NCI-H2107 (cell line): ENCODE data around the gene ARAP2.

Experiments
- DNase-seq: peaks from one replicate; lab custom pipeline; 2025; lab: John Stamatoyannopoulos, UW

Gene ARAP2

DNA sequence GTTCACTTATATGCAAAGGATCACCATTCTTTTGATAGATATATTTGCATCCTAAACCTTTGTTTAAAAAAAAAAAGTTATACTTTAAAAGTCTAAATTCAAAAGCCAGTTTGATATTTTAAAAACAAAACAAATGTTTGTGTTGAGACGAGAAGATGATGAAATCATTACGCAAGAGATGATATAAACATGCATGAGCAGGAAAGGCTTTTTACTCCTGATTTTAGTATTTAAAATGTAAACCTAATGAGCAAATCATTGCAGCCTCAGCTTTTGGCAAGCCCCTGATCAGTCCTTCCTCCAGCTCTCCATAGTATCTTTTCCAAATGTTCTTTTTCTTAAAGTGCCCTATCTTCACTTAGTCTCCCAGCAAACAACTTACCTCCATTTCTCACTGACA lies 115.6 kb downstream of the ARAP2 start:
- no peak for DNase-seq

DNA sequence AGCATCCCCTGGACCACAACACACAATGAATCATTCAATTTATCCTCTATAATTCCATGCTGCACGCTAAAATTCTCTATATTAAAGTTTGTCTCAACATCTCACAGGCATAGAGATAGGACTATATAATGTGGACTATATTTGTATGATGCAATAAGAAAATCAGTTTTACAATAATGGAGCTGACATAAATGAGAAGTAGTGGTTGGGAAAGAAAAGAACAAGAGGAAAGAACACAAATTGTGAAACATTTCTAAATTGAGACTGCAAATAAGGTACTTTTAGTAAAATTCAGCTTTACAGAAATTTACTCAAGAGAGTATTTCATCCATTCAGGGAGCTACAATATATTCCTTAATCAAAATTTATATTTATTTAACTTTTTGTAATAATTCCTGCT lies 120.4 kb downstream of the ARAP2 start:
- DNase-seq: no peak

DNA sequence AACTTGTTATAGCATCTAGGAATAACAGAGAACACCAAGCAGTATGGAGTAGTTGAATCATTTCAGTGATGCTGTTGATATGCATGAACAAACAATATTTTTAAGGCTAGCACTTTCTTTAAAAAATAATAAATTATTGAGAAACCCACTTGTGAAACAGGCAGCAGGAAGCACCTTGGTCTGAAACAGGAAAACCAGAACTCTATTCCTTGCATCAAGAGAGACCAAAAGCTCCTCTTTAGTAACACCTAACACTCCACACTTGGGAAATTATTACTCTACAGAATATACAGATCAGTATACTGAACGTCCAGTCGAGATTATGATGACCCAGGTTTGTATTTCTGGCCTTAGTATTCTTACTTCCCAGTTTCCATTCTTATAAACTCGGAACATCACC lies 129.0 kb downstream of the ARAP2 start:
- DNase-seq: no peak

DNA sequence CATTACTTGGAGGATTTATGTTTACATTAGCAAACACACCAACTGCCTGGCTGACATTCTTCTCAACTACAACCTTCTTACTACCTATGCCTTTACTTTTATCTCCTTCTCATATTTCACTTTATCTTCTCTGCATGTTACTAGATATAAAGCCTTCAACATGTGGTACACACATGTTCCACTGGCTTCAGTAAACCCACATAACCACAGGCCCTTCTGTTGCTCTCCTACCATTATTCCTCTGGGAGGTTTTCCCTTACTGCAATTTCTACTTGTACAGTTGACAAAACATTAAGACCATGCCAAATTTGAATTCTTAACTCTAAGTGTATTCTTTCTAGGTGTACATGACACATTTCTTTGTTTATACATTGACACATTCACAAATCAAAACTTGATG lies 133.1 kb downstream of the ARAP2 start:
- no peak for DNase-seq

DNA sequence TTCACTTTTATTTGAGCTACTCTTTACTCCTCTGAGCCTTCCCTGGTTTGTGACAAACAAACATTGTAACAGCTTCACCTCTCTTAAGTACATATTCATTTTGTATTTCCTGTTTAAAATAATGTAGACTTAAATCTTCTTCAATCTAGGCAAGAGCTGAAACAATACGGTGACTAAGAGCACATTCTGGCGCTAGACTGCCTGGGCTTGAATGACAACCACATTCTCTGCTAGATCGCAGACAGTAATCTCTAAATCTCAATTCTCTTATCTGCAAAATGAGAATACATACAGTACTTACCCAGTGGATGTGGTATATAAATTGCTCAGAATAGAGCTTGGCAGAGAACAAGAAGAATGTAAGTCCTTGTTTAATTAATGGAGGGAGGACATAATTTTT lies 144.8 kb downstream of the ARAP2 start:
- DNase-seq: no peak

DNA sequence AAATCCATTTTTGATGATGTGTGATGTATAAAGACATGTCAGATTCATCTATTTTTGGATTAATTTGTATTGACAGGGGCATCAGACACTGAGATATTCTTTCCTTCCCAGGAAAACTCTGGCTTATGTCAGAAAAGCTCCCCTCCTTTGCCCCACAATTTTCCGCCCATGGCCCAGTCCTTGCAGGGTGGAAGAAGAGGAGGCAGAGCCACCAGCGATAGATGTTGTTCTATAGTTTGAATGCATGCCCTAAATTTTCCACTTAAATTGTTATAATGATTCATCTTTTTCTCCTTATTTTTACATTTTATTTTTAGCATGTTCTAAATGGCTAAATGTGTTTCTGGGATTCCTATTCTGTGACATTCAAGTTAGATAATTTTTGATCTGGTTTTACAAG lies 149.3 kb downstream of the ARAP2 start:
- DNase-seq: no peak

DNA sequence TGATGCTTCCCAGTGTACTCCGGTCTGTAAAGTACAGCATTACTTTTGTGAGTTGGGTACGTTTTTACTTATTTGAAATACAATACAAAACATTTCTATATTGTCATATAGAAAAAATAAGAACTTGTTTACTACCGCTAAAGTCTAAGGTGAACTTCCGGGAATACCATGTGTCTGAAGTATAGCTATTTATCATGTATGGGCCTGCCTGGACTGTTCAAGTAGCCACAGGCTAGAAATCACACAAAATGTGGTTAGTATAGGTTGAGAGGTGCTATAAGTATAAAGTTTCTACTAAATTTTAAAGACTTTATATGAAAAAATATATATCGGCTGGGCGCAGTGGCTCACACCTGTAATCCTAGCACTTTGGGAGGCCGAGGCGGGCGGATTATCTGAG lies 152.3 kb downstream of the ARAP2 start:
- no peak for DNase-seq

DNA sequence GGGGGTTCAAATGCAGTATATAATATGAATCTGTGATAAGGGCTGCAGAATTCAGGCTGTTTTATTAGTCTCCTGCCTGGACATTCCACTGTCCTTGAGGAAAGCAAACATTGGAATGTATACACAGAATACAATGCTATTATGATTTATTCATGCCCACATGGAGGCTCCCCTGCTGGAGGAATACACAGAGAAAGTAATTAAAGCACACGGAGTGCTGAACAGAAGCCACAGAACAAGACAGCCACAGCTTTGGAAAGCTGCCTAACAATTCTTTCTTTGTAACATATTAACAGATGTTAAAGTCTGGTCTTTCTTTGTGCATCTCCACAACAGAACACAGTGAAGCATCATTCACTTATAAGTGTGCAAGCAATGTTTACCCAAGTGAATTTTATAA lies 155.8 kb downstream of the ARAP2 start:
- no peak for DNase-seq

DNA sequence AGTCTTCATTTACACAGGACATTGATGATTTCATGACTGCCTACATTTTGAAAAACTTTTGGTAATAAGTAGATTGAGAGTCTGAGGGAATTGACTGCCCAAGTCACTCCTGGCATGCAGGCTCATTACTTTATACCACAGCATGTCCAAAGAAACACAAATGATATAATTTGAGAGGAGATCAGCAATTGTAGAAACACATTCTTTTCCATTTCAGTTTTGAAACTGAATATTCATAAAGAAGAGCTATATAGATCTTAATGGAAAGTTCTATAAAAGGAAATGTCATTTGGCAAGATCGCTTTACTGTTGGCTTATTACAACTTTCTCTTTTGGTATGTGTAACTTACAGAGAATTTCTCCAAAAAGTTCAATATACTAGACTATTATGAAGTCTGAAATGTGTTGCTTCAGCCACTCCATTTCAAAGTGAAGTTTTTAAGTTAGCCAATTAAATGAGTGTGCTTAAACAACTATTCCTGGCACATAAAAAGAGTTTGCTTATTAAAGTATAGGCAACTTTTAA lies 158.0 kb downstream of the ARAP2 start:
- DNase-seq: no peak

DNA sequence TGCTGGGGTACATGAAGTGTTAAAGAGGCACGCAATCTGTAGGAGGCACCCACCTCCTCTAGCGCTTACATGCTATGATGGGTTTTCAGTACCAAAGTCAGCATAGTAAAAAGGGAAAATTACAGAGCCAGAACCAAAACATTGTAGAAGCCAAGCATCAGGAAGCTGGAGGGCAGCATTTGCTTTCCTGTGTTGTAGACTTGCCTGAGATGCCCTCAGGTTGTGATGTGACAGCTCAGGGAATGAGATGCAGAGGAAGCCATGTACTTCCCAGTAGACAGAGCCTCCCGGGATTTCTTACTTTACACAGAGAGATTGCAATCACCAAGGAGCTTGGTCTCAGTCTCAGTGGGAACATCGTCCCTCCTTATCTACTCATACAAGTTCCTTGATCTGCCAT lies 161.5 kb downstream of the ARAP2 start:
- DNase-seq: no peak

DNA sequence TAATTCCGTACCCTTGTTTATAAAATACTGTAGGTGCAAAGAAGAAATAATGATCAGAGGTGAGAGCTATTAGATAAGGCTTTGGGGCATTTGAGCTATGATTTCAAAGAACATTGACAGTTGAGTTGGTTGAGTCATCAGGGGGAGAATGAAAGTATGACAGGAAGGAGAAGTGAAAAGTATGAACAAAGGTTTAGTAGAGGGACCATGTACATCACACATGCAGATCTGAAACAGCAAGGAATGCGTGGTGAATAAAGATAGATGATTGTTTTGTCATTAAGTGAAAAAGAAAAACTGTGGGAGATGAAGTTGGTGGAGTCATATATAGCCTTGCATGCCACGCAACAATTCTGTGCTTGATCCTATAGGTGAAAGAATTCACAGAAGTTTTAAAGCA lies 163.1 kb downstream of the ARAP2 start:
- no peak for DNase-seq

DNA sequence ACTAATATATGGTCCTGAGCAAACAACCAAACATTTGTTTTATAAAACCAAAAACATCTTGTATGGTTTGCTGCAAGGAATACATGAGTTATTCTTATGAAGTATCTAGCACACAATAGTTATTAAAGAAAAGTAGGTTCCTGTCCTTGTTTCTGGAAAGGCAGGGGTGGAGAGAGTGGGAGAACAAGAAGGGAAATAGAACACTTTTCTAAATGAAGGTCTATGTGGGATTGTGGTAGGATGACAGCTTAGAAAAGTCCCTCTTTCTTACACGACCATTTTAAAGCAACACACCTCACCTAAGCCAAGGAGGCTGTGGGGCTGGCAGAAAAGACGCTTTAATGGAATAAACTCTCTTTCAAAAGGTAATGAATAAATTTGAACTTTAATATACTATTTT lies 164.6 kb downstream of the ARAP2 start:
- no peak for DNase-seq

DNA sequence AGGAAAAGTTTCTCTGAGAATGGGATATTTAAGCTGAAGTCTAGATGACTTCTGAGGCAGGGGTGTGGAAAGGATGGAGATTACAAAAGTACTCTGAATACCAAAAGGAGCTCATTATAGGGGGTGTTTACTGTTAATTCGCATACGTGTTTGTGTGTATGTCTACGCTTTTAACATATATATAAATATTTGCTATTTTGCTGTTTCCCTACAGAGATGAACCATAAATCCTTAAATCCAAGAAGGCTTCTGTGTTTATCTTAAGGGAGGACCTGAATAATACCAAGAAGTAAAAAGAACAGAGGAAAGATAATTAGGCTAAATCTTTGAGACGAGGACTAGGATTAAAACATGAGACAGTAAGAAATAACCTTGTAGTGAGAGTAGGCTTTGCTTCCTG lies 166.0 kb downstream of the ARAP2 start:
- no peak for DNase-seq

DNA sequence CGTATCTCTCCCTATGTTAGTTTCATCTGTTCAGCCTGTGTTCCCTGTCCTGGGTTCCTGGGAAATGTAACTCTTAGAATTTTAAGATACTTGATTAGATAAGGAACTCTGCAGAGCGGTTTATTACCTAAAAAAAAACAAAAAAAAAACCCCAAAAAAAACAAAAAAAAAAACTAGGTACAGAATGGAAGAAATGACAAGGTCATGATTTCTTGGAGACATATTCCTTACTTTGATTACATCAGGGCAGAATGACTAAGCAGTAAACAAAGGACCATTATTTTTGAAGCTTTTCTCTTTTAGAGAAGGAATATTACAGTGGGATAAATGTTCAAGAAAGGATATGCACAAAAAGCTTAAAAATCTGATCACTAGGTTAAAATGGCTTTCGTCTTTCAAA lies 171.8 kb downstream of the ARAP2 start:
- DNase-seq: no peak

DNA sequence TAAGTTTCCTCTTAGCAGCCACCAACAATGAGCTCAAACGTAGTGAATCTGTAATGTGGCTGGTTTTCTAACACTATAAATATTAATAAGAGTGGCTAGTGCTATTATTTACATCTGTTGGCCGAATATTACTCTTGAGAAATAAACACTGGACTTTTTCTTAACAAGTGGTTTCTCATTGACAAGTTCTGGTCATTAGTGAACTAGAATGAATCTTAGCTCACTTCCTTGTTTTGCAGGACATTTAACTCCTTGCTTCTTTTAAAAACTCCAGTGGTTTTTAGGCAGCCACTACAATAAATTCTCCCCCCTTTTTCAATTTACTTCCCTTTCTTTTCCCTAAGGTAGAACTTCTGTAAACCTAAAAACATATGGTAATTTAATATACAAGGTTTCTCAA lies 177.2 kb downstream of the ARAP2 start:
- no peak for DNase-seq

DNA sequence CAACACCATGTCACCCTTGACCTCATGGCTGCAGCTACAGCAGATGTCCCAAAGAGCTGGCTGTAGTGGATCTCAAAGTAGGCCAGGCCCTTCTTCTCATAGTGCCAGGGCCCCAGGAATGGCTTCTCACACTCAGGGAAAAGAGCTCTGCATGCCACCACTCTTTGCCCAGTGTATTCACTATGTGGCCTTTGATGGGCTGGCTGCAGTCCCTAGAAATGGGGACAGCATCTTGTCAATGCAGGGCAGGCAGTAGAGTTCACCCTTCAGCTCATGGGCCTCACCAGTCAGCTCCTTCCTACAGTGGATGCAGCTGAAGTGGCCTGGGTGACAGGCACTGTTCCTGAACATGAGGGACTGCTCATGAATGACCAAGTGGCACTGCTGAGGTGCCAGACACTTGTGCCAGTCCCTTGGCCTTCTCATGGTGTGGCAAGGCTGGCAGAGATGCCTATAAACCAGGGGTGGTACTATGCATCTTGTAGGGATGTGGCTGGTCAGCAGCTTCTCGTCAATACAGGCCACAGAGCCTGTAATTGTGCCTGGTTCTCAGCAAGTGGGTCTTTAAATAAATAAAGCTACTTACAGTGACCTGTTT lies 178.9 kb downstream of the ARAP2 start:
- no peak for DNase-seq

DNA sequence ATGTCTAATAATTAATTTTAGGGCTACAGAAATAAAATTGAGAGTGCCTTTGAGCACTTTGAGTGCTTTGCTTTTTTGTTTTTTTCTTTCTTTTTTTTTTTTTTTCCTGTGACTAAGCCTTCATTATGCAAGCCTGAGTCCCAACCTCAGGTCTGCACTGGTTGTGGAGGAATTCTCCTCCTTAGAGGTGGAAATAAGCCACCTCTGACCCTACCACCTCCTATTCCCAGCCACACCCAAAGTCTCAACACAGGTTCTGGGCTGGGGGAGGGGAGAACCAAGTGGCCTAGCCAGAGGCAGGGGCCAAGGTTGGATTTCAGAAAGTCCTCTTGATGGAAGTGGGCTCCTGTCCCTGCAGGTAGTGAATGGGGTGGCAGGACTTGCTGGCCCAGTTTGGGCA lies 180.2 kb downstream of the ARAP2 start:
- no peak for DNase-seq

DNA sequence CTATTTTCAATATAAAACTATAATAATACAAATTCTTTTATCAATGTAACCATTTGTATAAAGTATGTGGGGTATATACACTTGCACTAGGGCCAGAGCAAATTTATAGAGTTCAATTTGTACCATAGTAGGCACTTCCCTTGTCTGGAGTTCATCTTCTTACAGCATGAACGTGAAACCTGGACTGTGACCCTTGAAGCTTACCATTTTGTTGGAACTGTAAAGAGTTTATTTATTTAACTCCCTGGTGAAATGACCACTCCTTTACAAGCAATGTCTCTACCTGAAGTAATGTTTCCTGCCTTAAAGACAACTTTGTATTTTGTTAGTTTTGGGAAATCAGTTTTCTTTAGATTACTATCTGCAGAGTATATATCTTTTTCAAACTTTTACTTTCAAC lies 188.2 kb downstream of the ARAP2 start:
- no peak for DNase-seq

DNA sequence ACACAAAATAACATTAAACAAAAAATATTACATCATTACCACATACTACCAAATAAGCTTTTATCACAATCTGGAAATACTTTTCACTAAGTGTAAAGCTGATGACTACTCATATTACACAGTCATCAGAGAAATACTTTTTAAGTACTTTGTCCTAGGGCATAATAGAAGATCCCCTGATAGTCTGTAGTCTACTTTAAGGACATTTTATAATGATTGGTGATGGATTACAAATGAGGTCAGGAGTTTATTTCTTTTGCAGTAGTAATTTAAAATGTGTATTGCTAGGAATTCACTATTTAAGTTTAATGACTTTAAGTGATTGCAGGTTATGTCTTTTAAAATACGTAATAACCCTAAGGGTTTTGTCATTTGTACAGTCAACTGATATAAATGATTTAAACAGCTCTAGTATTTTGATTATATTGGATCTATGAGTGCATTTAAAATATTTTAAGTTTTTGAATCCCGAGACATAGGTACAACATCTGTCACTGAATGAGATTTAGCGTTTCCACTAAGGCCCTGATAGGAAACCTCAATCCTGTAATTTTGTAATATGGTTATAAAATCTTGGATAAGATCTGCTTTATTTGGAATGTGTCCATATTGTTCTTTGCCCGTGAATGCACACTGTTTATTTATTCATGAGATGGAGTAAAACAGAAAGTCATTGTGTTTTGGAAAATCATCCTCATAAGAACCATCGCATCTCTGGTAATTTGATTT lies 189.5 kb downstream of the ARAP2 start:
- no peak for DNase-seq

DNA sequence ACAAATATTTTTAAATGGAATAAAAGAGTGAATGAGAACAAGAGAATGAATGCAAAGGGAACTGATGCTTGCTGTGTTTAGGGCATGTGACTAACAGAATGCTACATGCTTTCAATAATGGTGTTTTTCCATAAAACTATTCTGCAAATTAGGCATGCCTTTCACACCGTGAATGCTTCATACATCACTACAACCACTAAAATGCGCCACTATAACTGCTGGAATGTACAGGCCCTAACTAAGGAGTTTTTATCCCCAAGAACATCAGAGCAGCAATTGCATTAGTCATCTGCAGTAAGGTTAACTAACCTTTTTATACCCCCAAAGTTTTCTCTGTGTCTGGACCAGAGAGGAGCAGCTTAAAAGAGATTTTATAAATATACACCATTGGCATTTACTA lies 190.4 kb downstream of the ARAP2 start:
- DNase-seq: no peak

DNA sequence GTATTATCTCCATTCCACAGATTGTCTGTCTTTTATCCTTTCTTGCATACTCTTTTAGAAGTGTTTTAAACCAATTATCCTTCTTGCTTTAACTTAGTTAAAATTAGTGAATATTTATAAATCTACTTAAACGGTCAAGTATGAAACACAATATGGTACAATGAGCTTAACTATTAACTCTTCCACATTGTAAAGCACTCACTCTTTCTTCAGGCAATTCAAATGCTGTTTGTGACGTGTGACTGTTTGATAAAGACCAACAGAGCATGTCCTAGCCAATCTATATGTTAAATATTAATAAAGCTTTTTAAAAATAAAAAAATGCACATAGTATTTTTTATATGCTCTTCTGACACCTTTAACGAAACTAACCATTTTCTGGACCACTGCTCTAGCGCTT lies 192.7 kb downstream of the ARAP2 start:
- no peak for DNase-seq

DNA sequence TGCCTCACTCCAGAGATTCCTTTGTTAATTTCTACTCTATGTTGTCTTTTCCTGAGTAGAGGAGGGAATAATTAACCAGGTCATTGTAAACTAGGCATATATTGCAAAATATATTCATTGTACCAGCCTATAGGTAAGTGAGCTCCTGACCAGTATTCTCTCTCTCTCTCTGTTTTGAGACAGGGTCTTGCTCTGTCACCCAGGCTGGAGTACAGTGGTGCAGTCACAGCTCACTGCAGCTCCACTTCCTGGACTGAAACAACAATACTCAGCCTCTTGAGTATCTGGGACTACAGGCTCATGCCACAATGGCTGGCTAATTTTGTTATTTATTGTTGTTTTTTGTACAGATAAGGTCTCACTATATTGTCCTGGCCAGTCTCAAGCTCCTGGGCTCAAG lies 198.3 kb downstream of the ARAP2 start:
- no peak for DNase-seq

DNA sequence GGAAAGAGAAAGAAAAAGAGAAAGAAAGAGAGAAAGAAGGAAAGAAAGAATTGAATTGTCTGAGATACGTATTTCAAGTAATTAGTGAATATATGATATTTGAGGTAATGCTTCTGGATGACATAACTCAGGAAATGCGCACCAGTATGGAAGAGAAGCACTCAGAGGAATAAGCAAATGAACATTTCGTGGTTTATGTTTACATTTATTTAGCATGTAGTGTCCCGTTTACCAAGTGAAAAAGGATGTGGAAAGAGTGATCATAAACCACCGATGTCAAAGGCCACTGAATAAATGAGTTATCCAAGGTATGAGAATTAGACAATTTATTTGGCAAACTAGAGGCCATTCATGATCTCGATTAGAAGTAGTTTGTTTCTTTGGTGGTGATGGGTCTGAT lies 200.4 kb downstream of the ARAP2 start:
- DNase-seq: no peak

DNA sequence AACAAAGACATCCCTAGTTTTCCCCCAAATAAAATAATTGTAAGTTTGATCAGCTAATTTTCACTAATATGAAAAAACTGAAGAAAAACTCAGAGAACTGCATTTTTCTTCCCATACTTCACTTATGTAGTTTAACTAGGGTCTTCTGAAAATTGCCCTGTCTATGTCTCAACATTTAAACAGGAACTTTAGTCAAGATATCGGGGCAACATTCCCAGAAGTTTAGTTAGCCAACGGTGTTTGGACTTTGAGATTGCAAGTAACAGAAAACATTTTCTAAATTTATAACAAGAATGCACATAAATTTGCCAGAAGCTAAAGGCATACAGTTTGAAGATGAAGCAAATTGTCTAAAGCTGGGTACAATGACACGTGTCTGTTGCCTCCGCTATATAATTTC lies 201.1 kb downstream of the ARAP2 start:
- no peak for DNase-seq
